NCI-H774 (cell line): ENCODE measurements around the gene POP5.
"Not testable (repeated sequence)": the region's sequence is repeated elsewhere in the genome, so short reads cannot be mapped to it uniquely, and the experiment has no call there.

ENCODE experiments used
- DNase-seq: peaks from one replicate; lab custom pipeline; 2025; lab: John Stamatoyannopoulos, UW

POP5 gene

GRCh38 chr12:120536064-120536791 is 45.0 kb downstream of the POP5 start:
- DNase-seq, result no peak

GRCh38 chr12:120534703-120535655 is 46.2 kb downstream of the POP5 start:
- DNase-seq, result peak; percentile 29

- peak; percentile 90 for DNase-seq
Observed at GRCh38 chr12:120534203-120534702, 46.9 kb downstream of the POP5 start, which contains the start of gene RNF10. Gene RNF10, plus strand, starts transcription at chr12:120534356. Its CDS starts 456 bp downstream, at chr12:120534812.

- DNase-seq, result no peak
Observed at GRCh38 chr12:120532701-120533238, 48.4 kb downstream of the POP5 start.

GRCh38 chr12:120530418-120530761 is 50.8 kb downstream of the POP5 start:
- DNase-seq, result not testable (repeated sequence)

- DNase-seq, result peak; percentile 39
Observed at GRCh38 chr12:120529641-120530417, 51.4 kb downstream of the POP5 start.

- peak; percentile 85 for DNase-seq
Observed at GRCh38 chr12:120528861-120529525, 52.2 kb downstream of the POP5 start, which contains the start of gene COQ5. Gene COQ5, minus strand, starts transcription at chr12:120529158. Its CDS starts 17 bp downstream, at chr12:120529141.
